Suppressor macrophage (primary cell): ENCODE results near the gene PHKG2.

Source experiments
- DNase-seq, 4 experiments: peaks; one replicate each; pipeline ENCODE4 v3.0.0-alpha.2; 2020 to 2022

PHKG2 gene

DNA sequence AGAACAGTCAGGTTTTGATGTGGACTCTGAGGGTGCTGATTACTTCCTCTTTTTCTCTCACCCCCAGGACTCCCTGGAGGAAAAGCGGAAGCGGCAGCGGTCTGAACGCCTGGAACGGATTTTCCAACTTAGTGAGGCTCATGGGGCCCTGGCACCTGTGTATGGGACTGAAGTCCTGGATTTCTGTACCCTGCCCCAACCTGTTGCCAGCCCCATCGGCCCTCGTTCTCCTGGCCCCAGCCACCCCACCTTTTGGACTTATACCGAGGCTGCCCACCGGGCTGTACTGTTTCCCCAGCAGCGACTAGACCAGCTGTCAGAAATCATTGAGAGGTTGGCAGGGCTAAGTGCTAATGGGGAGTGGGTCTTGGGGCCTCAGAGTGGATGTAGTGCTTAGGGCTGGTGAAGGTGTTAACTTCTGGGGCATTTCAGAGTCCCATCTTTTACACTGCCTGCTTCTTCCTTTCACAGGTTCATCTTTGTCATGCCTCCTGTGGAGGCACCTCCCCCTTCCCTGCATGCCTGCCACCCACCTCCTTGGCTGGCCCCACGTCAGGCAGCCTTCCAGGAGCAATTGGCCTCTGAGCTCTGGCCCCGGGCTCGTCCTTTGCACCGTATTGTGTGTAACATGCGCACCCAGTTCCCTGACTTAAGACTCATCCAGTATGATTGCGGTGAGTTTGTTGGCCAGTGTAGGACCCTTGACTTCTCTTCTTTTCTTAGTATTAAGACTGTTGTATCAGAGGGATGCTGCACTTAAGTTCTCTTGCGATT, 19.1 kb upstream of the PHKG2 start:
- peak; percentile 81 to 88 (median 85) for DNase-seq

DNA sequence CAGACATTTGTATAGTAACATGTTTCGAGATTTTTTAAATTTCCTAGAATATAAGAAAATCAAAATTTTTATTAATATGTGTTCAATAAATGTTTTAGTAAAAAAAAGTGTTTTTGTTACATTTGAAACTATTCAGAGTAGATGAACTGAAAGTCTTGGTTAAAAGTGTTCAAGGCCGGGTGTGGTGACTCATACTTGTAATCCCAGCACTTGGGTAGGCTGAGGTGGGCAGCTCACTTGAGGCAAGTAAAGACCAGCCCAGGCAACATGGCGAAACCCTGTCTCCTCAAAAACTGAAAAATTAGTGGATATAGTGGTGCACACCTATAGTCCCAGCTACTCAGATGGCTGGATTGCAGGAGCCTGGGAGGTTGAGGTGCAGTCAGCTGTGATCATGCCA, 16.8 kb upstream of the PHKG2 start:
- no peak for DNase-seq

DNA sequence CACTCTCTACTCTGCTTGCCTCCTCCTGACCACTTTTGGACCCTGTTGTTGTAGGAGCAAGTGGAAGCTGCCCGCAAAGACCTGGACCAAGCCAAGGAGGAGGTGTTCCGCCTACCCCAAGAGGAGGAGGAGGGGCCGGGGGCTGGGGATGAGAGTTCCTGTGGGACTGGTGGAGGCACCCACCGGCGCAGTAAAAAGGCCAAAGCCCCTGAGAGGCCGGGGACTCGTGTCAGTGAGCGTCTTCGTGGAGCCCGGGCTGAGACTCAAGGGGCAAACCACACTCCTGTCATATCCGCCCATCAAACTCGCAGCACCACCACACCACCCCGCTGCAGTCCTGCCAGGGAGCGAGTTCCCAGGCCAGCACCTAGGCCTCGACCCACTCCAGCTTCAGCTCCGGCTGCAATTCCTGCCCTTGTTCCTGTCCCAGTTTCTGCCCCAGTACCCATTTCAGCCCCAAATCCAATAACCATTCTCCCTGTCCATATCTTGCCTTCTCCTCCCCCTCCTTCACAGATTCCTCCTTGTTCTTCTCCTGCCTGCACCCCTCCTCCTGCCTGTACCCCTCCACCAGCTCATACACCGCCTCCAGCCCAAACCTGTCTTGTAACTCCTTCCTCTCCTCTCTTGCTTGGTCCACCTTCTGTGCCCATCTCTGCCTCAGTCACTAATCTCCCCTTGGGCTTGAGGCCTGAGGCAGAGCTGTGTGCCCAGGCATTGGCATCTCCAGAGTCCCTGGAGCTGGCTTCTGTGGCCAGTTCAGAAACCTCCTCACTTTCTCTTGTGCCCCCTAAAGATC, 11.0 kb upstream of the PHKG2 start:
- DNase-seq, result no peak

DNA sequence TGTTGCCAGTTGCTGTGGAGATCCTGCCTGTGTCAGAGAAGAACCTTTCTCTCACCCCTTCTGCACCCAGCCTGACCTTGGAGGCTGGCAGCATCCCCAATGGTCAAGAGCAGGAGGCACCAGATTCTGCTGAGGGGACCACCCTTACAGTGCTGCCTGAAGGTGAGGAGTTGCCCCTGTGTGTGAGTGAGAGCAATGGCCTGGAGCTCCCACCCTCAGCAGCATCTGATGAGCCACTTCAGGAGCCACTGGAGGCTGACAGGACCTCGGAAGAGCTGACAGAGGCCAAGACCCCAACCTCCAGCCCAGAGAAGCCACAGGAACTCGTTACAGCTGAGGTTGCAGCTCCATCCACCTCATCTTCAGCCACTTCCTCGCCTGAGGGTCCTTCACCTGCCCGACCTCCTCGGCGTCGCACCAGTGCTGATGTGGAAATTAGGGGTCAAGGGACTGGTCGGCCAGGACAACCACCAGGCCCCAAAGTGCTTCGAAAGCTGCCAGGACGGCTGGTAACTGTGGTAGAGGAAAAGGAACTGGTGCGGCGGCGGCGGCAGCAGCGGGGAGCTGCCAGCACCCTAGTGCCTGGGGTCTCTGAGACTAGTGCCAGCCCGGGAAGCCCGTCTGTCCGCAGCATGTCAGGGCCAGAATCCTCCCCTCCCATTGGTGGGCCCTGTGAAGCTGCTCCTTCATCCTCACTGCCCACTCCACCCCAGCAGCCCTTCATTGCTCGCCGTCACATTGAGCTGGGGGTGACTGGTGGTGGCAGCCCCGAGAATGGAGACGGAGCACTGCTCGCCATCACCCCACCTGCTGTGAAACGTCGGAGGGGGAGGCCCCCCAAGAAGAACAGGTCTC, 10.2 kb upstream of the PHKG2 start:
- DNase-seq, result no peak

DNA sequence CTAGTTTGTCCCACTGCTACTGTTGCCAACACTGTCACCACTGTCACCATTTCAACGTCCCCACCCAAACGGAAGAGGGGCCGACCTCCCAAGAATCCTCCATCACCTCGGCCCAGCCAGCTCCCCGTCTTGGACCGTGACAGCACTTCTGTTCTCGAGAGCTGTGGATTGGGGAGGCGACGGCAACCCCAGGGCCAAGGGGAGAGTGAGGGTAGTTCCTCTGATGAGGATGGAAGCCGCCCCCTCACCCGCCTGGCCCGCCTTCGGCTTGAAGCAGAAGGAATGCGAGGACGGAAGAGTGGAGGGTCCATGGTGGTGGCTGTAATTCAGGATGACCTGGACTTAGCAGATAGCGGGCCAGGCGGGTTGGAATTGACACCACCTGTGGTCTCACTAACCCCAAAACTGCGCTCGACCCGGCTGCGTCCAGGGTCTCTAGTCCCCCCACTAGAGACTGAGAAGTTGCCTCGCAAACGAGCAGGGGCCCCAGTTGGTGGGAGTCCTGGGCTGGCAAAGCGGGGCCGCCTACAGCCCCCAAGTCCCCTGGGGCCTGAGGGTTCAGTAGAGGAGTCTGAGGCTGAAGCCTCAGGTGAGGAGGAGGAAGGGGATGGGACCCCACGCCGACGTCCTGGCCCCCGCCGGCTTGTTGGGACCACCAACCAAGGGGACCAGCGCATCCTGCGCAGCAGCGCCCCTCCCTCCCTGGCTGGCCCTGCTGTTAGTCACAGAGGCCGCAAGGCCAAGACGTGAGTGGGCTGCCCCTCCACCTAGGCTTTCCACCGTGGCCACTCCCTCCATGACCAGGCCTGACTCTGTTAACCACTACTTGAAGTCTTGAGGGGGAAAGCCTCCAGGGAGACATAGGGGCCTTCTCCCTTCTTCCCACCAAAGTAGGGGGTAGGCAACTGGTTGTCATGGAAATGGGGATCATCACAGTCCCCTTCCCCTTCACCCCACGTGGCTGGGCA, 9.0 kb upstream of the PHKG2 start:
- no peak for DNase-seq

DNA sequence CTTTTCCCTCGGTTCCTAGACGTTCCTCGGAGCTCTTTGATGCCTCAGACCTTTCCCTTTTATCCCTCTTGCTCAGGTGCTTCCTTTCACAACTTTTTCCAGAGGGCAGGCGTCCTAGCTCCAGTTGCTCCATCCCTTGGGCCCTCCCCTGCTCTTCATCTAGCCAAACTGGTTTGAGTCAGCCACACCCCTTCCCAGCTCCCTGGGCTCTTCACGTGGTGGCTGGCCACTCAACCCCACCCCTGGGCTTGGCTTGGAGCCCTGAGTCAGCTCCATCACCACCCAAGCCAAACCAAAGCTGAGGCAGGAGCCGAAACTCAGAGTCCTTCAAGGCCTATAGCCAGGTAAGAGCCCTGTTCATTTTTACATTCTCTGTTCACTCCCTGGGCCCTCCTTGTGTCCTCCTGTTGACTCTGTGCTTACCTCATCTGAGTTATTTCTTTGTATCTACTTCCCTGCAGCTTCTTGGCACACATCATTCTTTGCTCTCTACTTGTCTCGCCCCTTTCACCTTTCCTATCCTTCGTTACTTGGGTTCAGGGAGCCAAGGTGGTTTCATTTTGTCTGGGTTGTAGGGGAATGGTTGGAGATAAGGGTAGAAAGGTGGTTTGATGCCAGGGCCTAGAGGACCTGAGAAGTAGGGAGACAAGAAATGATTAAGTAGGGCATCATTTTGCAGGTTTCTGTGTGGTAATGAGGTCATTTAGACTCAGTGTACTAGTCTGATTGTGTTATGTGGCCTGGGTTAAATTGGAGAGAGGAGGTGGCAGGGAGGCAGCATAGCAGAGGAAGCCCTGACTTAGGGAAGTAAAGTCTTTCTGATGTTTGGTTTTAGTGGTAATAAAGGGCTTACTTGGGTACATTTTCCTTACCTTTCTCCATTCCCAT, 7.6 kb upstream of the PHKG2 start:
- DNase-seq, result no peak

DNA sequence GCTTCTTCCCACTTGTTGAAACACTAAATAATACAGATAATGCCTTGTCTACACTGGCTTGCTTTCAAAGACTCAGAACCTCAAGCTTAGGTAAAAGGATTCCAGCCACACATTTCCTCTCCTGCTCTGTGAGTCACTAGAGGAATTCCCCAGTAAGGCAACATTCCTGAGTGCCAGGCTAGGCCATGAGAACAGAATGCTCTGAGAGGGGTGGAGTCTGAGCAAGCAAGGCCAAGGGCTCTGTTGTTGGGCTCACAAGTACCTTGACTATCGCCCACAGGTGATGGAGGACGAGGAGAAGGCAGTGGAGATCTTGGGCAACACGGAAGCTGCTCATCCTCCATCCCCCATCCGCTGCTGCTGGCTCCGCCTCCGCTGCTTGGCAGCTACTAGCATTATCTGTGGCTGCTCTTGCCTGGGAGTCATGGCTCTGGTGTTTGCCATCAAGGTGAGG, 6.7 kb upstream of the PHKG2 start:
- DNase-seq, result no peak

DNA sequence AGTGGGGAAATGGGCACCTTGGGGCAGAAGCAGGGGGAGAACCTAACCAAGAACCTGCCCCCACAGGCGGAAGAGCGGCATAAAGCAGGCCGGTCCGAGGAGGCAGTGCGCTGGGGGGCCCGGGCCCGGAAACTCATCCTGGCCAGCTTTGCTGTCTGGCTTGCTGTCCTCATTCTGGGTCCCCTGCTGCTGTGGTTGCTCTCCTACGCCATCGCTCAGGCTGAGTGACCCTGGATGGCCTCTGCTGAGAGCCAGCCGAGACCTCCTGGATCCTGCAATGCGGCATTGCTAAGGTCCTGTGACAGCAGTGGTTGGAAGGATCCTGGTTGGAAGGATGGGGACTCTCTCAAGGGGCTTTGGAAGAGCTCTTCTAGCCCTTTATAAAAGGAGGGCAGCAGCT, 4.5 kb upstream of the PHKG2 start:
- DNase-seq, result no peak

DNA sequence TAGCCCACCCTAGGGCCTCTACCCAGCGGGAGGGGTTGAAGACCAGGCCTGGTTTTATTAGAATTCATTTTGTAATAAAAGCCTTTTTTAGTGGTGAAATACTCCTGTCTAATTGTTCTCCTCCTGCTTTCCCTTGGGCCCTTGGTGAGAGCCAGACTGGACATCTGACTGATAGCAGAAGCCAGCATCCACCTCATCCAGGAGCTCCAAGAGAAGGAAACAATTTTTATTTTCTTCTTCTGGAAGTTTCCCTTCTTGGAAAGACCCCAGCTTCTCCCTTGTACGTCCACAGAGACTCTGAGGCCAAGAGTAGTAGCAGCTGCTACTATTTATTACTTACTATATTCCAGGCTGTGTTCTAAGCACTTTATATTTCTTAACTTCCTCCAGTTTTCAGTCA, 4.0 kb upstream of the PHKG2 start:
- DNase-seq, result no peak

DNA sequence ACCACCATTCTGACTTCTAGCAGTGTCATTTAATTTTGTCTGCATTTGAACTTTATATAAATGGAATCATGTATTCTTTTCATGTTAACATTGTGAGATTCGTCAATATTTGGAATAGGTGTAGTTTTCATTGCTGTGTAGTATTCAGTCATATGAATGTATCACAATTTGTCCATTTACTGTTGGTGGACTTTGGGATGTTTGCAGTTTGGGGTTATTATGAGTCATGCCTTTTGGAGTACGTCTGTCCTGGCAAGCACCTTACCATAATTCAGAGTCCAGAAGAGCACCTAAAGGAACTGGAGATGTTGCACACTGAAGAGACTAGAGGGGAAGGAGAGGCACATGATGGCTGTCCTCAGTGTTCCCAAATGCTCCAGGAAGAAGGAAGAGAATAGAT, 3.1 kb upstream of the PHKG2 start:
- no peak for DNase-seq

DNA sequence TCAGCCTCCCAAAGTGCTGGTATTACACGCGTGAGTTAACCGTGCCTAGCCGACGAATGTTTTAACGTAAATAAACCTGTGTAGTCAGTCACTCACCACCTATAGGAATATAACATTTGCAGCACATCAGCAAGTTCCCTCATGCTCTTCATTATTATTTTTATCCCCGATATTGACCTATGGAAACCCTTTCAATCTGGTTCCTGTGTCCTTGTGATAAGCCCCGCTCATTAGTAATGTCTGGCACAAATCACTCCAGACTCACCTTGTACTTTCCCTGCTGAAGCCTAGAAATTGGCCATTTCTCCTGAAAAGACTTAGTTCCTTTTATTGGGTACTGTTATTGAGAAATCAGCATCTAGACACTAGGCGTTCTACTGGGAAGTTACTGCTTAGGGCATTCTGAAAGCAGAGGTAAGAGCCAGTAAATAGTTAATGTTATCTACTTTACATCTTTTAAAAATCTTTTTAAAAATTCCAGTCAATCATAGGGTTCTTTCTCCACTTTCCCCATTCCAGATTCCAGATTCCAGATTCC, 1.5 kb upstream of the PHKG2 start:
- peak; percentile 21 to 50 (median 30) for DNase-seq

DNA sequence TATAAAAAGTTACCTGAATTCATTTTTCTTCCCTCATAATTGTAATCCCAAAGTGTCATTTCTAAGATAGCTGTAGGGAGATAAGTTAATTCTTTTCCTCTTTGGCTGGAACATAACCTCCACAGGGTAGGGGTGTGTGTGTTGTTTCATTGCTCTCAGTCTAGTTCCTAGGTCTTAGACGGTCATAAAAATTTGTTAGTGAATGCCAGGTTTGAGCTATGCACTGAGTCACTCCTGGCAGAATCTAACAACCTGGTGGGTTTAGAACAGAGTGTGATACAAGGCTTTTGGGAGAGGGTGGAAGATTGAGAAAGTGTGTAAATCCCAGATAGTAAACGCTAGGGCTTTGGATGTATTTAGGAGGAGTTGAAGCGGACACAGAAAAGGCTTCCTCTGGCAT, 894 bp upstream of the PHKG2 start:
- no peak for DNase-seq

DNA sequence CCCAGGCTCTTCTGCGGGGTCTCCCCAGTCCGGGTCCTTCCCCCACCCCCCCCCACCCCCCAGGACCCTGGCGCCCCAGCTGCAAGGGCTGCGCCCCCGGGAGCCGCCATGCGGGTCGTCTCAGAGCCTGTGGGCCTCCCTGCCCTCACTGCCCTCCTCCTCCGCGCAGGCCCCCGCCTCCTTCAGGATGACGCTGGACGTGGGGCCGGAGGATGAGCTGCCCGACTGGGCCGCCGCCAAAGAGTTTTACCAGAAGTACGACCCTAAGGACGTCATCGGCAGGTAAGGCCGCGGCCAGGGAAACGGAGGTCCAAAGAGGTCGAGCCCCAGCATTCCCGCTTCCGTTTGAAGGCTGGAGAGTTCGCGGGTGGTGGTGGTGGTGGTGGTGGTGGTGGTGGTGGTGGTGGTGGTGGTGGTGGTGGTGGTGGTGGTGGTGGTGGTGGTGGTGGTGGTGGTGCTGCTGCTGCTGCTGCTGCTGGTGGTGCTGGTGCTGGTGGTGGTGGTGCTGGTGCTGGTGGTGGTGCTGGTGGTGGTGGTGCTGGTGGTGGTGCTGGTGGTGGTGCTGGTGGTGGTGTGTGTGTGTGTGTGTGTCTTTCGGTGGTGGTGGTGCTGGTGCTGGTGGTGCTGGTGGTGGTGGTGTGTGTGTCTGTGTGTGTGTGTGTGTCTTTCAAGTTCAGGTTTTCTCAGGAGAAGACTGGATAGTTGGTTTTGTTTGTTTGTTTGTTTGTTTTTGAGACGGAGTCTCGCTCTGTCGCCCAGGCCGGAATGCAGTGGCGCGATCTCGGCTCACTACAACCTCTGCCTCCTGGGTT, 615 bp downstream of the PHKG2 start:
- DNase-seq, result peak; percentile 10 to 64 (median 50)

DNA sequence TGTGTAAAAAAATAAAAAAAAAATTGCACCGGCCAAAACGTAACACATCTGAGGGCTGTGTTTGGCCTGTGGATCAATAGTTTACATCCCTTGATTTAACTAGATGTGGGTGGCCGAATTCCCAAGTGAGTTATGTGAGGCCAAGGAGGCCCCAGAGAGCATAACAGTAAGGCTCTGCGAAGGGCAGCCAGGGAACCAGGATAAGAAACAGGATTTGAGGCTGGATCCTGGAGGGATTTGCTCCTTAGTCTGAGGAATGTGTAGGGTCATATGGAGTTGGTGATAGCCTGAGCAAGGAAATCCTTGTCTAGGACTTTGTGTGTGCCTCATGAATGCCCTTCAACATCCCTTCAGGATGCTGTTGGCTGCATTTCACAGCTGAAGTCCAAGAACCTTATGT, 2.0 kb downstream of the PHKG2 start:
- no peak for DNase-seq

DNA sequence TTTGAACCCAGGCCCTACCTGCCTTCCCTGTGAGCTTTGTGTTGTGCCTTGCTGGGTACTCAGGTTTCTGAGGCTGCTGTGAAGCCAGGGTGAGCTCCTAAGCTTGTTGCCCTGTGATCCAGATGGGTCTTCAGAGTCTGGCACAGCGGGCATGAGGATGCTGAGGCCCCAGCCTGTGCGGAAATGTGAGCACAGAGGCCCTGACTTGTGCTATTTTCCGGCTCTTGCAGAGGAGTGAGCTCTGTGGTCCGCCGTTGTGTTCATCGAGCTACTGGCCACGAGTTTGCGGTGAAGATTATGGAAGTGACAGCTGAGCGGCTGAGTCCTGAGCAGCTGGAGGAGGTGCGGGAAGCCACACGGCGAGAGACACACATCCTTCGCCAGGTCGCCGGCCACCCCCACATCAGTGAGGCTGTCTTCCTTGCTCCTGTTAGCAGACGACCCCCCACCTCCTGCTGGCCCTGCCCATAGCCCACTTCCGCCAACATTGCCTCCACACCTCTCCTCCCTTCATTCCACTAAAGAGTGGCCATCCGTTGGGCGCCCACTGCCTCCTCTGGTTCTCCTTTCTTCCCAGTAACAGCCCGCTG, 2.7 kb downstream of the PHKG2 start:
- DNase-seq, result no peak

DNA sequence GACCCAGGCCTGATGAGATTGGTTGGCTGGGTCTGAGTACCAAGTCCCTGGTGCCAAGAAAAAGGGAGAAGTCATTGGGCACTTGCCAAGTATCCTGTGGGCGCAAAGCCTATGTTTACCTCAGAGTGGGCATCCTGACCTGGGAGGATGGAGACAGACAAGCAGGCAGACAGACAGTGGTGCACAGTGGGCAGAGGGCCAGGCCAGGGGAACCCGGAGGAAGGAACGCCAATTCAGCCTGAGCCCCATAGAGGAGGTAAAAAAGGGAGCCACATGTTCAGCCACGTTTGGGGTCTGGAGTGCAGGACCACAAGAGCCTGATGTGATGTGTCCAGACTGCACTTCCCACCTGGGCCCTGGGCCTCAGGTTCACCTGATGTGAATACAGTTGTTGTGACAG, 5.4 kb downstream of the PHKG2 start:
- DNase-seq, result no peak

DNA sequence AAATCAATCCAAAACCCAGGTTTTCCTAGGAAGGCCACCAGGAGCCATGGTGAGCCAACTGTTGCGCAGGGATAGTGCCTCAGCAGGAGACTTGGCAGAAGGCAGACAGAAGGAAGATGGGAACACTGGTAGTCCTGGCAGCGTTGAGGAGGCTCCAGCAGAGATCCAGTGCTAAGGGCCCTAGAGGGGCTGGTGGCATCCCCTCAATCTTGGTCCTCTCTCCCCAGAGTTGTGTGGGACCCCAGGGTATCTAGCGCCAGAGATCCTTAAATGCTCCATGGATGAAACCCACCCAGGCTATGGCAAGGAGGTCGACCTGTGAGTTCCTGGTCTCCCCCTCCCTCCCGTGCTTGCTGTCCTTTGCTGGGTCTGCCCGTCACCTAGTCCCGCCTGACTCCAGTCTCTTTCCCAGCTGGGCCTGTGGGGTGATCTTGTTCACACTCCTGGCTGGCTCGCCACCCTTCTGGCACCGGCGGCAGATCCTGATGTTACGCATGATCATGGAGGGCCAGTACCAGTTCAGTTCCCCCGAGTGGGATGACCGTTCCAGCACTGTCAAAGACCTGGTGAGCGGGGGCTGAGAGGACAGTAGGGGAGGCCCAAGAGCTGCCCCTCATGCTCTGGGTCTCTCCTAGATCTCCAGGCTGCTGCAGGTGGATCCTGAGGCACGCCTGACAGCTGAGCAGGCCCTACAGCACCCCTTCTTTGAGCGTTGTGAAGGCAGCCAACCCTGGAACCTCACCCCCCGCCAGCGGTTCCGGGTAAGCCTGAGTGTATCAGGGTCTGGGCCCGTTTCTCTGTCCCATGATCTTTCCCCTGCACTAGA, 7.9 kb downstream of the PHKG2 start:
- DNase-seq, result no peak

DNA sequence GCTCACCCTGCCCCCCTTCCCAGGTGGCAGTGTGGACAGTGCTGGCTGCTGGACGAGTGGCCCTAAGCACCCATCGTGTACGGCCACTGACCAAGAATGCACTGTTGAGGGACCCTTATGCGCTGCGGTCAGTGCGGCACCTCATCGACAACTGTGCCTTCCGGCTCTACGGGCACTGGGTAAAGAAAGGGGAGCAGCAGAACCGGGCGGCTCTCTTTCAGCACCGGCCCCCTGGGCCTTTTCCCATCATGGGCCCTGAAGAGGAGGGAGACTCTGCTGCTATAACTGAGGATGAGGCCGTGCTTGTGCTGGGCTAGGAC, 8.5 kb downstream of the PHKG2 start:
- DNase-seq, result no peak

DNA sequence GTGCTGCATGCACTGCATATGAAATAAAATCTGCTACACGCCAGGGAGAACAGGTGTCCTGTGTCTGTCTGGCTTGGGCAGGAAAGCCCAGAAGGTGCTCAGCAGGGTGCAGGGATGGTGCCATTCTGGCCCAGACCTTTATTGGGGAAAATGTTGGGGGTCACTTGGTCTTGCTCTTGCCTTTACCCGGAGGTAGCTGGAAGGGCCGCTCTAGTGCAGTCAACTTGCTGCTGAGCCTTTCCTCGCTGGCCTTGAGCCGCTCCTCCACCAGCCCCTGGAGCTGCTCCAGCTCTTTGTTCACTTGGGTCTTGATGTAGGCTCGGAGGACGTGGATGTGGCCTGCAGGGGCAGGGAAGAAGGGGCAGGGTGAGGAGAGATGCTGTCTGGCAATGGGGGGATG, 9.1 kb downstream of the PHKG2 start:
- DNase-seq, result no peak
